ENCODE data around the gene DGKI. TPM values are rescaled to one million over a fixed set of nuclear protein-coding genes. Genes with fewer than 3 reads are reported as not detected.

Gene DGKI
- total RNA-seq, 2 experiments from 2014 or later, result 0.46 TPM; not detected in 1

- H4K20me1 ChIP-seq (ENCODE audit: insufficient read depth, low read length), result no peaks in the 10 kb centered on the region
- no peak overlapping the region for H2AFZ ChIP-seq (ENCODE audit: low read length)
- ChIA-PET CTCF (ENCODE audit: unreplicated experiment) (no interaction called here), POLR2A (no interaction called here)
- DNase-seq (ENCODE audit: low spot score), result no peak
- intact Hi-C loops (cut with micrococcal nuclease; ENCODE audit: unreplicated experiment), result no loop called here
- H3K4me1 ChIP-seq (ENCODE audit: insufficient read depth, low read length, poor library complexity, severe bottlenecking), result no peaks in the 10 kb centered on the region
- no peaks in the 10 kb centered on the region for H3K9me3 ChIP-seq (ENCODE audit: low read length)
- no peaks in the 10 kb centered on the region for H3K79me2 ChIP-seq (ENCODE audit: insufficient read depth, low read depth, low read length)
- H3K4me3 ChIP-seq (ENCODE audit: low read depth, low read length, poor library complexity, severe bottlenecking), result no peak overlapping the region
- no peak for TF ChIP-seq EZH2phosphoT487 (IDR thresholded peaks at IDR 0.05; ENCODE audit: borderline replicate concordance, low read depth, low read length)
- TF ChIP-seq, protein P1, sequence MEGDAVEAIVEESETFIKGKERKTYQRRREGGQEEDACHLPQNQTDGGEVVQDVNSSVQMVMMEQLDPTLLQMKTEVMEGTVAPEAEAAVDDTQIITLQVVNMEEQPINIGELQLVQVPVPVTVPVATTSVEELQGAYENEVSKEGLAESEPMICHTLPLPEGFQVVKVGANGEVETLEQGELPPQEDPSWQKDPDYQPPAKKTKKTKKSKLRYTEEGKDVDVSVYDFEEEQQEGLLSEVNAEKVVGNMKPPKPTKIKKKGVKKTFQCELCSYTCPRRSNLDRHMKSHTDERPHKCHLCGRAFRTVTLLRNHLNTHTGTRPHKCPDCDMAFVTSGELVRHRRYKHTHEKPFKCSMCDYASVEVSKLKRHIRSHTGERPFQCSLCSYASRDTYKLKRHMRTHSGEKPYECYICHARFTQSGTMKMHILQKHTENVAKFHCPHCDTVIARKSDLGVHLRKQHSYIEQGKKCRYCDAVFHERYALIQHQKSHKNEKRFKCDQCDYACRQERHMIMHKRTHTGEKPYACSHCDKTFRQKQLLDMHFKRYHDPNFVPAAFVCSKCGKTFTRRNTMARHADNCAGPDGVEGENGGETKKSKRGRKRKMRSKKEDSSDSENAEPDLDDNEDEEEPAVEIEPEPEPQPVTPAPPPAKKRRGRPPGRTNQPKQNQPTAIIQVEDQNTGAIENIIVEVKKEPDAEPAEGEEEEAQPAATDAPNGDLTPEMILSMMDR (conservative IDR thresholded peaks at IDR 0.05; ENCODE audit: low read length), result no peak
- H3K4me2 ChIP-seq (ENCODE audit: low read length), result no peak overlapping the region
- H3K9me2 ChIP-seq (ENCODE audit: insufficient read depth, low read length), result no peaks in the 10 kb centered on the region
- H3K27ac ChIP-seq (ENCODE audit: low read depth, low read length, poor library complexity, severe bottlenecking), result no peak overlapping the region
- BruUV-seq (replicated peaks), result no TSS peak
- no peaks in the 10 kb centered on the region for H3K36me3 ChIP-seq (ENCODE audit: insufficient read depth, low read length)
Observed at GRCh38 chr7:137743021-137743420, 103.8 kb downstream of the DGKI start.

- DNase-seq (ENCODE audit: low spot score), result no peak
- no peaks in the 10 kb centered on the region for H3K79me2 ChIP-seq (ENCODE audit: insufficient read depth, low read depth, low read length)
- TF ChIP-seq, protein P1 (conservative IDR thresholded peaks at IDR 0.05; ENCODE audit: low read length), result no peak
- TF ChIP-seq EZH2phosphoT487 (IDR thresholded peaks at IDR 0.05; ENCODE audit: borderline replicate concordance, low read depth, low read length), result no peak
- H3K36me3 ChIP-seq (ENCODE audit: insufficient read depth, low read length), result no peaks in the 10 kb centered on the region
- BruUV-seq (replicated peaks), result no TSS peak
- H3K9me2 ChIP-seq (ENCODE audit: insufficient read depth, low read length), result no peaks in the 10 kb centered on the region
- no peaks in the 10 kb centered on the region for H4K20me1 ChIP-seq (ENCODE audit: insufficient read depth, low read length)
- CTCF ChIA-PET (ENCODE audit: unreplicated experiment), result no interaction called here
- no peaks in the 10 kb centered on the region for H3K4me1 ChIP-seq (ENCODE audit: insufficient read depth, low read length, poor library complexity, severe bottlenecking)
- H3K9me3 ChIP-seq (ENCODE audit: low read length), result no peaks in the 10 kb centered on the region
- H3K4me2 ChIP-seq (ENCODE audit: low read length), result no peak overlapping the region
- POLR2A ChIA-PET, result no interaction called here
- no peak overlapping the region for H3K4me3 ChIP-seq (ENCODE audit: low read depth, low read length, poor library complexity, severe bottlenecking)
- intact Hi-C loops (cut with micrococcal nuclease; ENCODE audit: unreplicated experiment), result no loop called here
- H3K27ac ChIP-seq (ENCODE audit: low read depth, low read length, poor library complexity, severe bottlenecking), result no peak overlapping the region
- no peak overlapping the region for H2AFZ ChIP-seq (ENCODE audit: low read length)
Observed at GRCh38 chr7:137742051-137742450, 104.7 kb downstream of the DGKI start.

DNA sequence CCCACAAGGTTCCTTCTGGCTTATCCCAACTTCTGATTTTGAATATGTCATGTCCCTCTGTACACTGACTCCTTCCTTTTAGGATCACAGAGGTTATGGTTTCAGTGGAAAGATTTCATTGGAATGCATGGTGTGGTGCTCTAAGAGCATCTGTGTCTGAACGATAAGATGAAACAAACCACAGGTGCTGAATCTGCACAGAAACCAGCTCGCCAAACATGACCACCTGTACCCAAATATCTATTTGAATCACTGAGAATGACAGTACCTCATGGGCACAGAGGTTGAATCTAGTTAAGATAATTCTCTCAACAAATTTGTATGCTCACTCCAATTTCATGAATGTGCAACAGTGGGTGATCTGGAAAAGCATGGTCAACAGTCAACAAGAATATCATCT is 105.3 kb downstream of the DGKI start:
- CTCF ChIA-PET (ENCODE audit: unreplicated experiment), result no interaction called here

More for the DNA sequence above, 105.3 kb downstream of the DGKI start:
- Histone ChIP-seq H3K4me2 (ENCODE audit: low read length) (no peak overlapping the region), H3K4me1 (ENCODE audit: insufficient read depth, low read length, poor library complexity, severe bottlenecking) (no peaks in the 10 kb centered on the region), H3K9me2 (ENCODE audit: insufficient read depth, low read length) (no peaks in the 10 kb centered on the region), H2AFZ (ENCODE audit: low read length) (no peak overlapping the region), H3K9me3 (ENCODE audit: low read length) (no peaks in the 10 kb centered on the region), H3K4me3 (ENCODE audit: low read depth, low read length, poor library complexity, severe bottlenecking) (no peak overlapping the region), H3K36me3 (ENCODE audit: insufficient read depth, low read length) (no peaks in the 10 kb centered on the region), H4K20me1 (ENCODE audit: insufficient read depth, low read length) (no peaks in the 10 kb centered on the region), H3K79me2 (ENCODE audit: insufficient read depth, low read depth, low read length) (no peaks in the 10 kb centered on the region), H3K27ac (ENCODE audit: low read depth, low read length, poor library complexity, severe bottlenecking) (no peak overlapping the region)
- TF ChIP-seq EZH2phosphoT487 (IDR thresholded peaks at IDR 0.05; ENCODE audit: borderline replicate concordance, low read depth, low read length), result no peak
- TF ChIP-seq, protein P1 (conservative IDR thresholded peaks at IDR 0.05; ENCODE audit: low read length), result no peak
- DNase-seq (ENCODE audit: low spot score), result no peak
- no TSS peak for BruUV-seq (replicated peaks)
- POLR2A ChIA-PET, result no interaction called here
- intact Hi-C loops (cut with micrococcal nuclease; ENCODE audit: unreplicated experiment), result no loop called here
